ENCODE measurements around the gene ECM2.

ECM2 gene

GRCh38 chr9:92500725-92501124, 35.1 kb downstream of the ECM2 start:
- DNase-seq (ENCODE audit: low read depth in 2 of 2), result no peak

DNA sequence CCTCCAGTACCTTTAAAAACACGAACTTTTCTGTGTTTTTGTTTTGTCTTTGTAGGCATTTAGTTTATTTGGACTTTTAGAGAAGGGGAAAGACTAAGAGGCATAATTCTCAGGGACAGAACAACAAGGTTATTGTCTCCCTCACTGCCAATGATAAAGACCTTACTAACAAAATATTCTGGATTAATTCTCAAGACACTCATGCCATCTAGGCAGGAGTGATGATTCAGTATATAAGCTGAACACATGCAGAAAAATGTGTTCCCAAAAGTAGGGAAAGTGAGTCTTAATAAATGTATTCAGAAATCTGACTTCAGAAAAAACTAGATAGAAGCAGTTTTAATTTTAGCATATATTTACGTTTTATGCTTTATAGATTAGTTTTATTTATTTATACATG, 36.1 kb downstream of the ECM2 start:
- DNase-seq (ENCODE audit: low read depth in 2 of 2), result no peak

- DNase-seq (ENCODE audit: low read depth in 2 of 2), result no peak
Measured at GRCh38 chr9:92496396-92497176, 39.2 kb downstream of the ECM2 start.

DNA sequence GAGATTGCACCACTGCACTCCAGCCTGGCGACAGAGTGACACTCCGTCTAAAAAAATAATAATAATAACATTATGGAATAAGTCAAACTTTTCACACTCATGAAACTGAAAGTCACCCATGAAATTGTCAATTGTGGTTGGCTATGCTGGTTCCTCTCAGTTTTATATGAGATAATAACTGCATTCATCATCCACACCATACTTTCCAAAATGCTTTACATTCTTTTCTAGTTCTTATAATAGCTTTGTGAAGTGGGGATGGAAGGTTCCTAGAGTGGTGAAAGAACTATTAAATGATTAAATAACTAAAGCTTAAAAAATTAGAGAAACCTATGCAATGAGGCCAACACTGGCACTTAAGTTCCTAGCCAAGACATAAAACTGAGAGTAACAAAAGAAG, 40.9 kb downstream of the ECM2 start:
- DNase-seq (ENCODE audit: low read depth in 2 of 2), result no peak

- no peak for DNase-seq (ENCODE audit: low read depth in 2 of 2)
Measured at GRCh38 chr9:92493749-92494387, 41.9 kb downstream of the ECM2 start.

DNA sequence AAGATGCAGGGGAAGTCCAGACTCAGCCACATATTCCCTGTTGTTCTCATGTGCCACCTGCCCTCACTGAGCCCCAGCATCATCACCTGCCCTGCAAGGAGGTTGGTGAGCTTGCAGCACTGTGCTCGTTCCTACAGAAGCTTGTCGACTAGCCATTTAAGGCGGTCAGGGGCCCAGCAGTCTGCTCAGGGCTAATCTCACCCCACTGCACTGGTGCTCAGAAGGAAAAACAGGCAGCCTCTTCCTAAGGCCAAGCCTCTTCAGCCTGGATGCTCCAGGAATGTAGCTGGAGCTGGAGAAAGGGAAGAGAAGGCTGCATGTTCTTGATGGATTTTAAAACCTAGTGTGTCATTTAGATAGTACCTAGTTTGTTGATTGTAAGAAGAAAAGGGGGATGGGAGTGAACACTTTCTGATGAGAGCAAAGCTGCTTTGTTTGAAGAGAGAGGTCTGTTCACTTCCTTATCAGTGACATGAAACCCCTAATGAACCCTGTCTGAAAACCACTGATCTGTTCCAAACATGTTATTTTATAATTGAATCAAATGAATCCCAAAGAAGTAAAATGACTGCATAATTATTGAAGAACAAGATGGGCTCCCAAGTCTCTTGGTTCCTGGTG, 42.9 kb downstream of the ECM2 start:
- no peak for DNase-seq (ENCODE audit: low read depth in 2 of 2)

- no peak for DNase-seq (ENCODE audit: low read depth in 2 of 2)
Measured at GRCh38 chr9:92488681-92489550, 46.9 kb downstream of the ECM2 start.

- no peak for DNase-seq (ENCODE audit: low read depth in 2 of 2)
Measured at GRCh38 chr9:92486371-92486770, 49.4 kb downstream of the ECM2 start.

- no peak for DNase-seq (ENCODE audit: low read depth in 2 of 2)
Measured at GRCh38 chr9:92484563-92484962, 51.2 kb downstream of the ECM2 start.

- no peak for DNase-seq (ENCODE audit: low read depth in 2 of 2)
Measured at GRCh38 chr9:92483627-92484545, 51.9 kb downstream of the ECM2 start.

DNA sequence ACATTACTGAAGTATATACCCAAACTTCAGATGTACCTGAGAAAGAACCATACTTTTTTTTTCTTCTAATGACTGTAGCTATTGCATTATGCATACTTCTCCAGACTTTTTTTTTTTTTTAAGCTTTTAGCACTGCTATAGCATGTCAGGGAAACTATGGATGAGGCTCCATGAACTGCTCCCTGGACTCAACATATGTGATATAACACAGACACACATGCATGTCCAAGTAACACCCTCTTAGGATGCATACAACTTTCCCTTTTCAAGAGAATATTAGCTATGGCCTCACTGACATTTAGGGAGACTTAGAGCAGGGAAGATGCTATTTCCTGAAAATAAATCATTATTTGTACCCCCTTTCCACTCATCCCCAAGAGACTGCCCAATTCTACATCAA, 53.0 kb downstream of the ECM2 start:
- no peak for DNase-seq (ENCODE audit: low read depth in 2 of 2)

- no peak for DNase-seq (ENCODE audit: low read depth in 2 of 2)
Measured at GRCh38 chr9:92482329-92482728, 53.5 kb downstream of the ECM2 start, which contains the start of gene ASPN. Gene ASPN, minus strand, starts transcription at chr9:92482506.

GRCh38 chr9:92480986-92481633, 54.7 kb downstream of the ECM2 start:
- DNase-seq (ENCODE audit: low read depth in 2 of 2), result no peak

DNA sequence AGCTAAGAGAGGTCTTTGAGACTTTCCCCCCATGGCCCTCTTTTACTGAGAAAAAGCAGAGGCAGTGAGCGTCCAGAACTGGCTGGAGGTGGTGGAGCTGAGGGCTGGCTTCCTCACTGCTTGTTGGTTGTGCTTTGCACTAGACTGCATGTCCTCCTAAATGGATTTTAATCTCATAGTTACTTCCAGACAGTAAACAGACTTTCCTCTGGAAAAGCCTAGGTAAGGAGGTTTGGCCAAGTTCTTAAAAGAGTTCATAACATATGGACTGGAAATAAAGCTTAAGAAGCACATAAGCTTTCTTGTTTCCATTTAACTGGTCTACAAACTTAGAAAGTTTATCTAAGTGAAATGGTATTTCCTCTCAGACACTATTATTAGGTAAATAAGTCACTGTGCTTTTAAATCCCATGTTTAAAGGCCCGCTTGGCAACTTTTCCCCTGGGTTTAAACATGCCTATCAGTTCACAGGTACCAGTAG, 55.5 kb downstream of the ECM2 start:
- DNase-seq (ENCODE audit: low read depth in 2 of 2), result no peak

DNA sequence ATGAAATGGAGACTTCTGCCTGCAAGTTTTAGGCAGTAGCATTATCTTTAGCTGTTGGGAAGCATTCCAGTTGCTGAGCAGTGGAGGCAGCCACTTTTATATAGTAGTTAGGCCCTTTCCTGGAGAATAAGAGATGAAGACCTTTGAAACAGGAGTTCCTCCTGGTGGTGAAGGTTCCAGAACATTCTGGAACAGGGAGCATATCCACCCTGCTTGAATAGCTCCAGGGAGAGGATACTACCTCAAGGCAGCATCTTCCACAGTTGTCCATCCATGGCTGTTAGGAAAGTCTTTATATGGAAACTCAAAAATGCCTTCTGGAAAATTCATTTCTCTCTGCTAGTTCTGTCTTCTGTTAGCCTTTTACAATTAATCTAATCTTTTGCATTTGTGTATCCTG, 56.4 kb downstream of the ECM2 start:
- DNase-seq (ENCODE audit: low read depth in 2 of 2), result no peak

DNA sequence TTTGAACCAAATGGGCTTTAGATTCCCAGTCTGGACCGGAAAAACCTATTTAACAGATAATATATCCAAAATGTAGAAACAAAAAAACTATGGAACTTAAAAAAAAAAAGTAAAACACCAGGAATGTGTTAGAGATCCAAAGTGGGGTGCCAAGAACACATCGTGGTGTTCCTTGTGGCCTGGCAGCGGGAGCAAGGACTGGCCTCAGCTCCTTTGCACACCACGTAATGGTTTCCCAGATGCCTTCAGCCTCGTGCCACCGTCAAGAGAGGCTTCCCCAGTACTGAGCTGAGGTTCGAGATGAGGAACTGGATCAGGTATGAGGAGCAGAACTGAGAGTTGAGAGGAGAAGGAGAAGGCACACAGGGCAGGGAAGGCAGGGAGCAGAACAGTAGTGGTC, 57.0 kb downstream of the ECM2 start:
- DNase-seq (ENCODE audit: low read depth in 2 of 2), result no peak

DNA sequence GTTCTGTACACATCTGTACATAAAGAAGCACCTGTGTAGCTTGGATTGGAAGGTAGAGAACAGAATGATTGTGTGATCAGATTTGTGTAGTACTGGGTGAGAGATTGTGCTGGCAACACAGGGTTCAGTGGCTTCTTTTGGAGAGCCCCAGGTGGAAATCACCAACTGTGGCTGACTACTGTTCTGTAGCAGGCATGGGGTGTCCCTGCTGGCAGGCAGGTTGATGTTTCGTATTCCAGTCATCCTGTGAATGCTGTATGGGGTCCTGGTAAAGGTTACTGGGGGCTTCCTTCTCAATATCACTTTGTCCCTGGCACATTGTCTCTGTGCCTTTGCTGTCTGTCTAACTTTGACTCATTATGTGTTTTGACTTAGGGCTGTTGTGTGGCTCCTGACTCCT, 58.8 kb downstream of the ECM2 start:
- DNase-seq (ENCODE audit: low read depth in 2 of 2), result no peak

GRCh38 chr9:92474587-92474986, 61.2 kb downstream of the ECM2 start:
- no peak for DNase-seq (ENCODE audit: low read depth in 2 of 2)

DNA sequence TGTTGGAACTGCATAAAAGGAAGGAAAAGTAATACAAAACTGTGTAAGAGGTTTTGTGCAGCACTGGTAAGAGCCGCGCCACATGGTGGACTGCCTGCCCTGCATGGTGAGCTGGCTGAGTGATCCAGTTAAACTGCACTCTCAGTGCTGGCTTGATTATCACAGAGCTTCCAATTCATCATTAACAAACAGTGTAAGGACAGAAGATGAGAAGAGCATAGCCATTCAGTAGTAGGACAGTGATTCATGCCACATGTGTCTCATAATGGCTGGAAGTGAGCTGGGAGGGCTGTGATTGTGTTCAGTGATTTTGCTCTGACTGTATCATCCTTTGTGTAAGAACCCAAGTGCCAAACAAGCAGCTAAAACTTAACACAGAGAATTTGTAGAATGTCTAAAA, 67.6 kb downstream of the ECM2 start:
- no peak for DNase-seq (ENCODE audit: low read depth in 2 of 2)

DNA sequence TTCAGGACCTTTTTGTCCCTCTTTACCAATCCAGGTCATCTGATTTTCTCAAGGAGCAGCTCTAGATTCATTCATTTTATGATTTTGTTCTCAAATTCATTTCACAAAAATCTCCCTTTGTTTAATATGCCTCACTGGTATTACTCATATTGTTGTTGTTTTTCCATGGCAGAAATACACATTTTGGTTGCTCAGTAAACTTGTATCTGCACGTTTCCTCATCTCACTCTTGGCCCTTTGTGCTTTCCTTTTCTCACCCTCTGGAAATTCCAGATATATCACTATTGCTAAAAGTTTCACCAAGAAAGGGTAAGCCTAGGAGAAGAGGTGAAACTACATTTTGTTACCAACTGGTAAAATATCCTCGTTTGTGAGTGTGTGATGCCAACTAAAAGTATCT, 68.3 kb downstream of the ECM2 start:
- DNase-seq (ENCODE audit: low read depth in 2 of 2), result no peak

All from stimulated activated CD8-positive, alpha-beta memory T cell treated with anti-CD3 and anti-CD28 coated beads, Interleukin-7, amount 100 ng/mL, for 4 hours (primary cell).